Tibial nerve (tissue), 3 donors: Measurements from ENCODE around the gene ELP4.

ENCODE experiments used
- POLR2A ChIP-seq, 2 donors: fragments of 450-650 bp; IDR thresholded peaks; one replicate each; pipeline ENCODE4 v1.6.1; 2017; ENCODE audit warnings: antibody characterized with exemption in 2 of 2, mild to moderate bottlenecking in 2 of 2, moderate library complexity in 2 of 2
- TF ChIP-seq, protein P1 (sequence below), 5 experiments: fragments of 200-600 bp in 3 of 5; fragments of 450-650 bp in 2 of 5; sonication (generic) in 3 of 5; IDR thresholded peaks; one replicate each; pipeline ENCODE4 v1.5.1; 2016 to 2019; ENCODE audit warnings: antibody characterized with exemption in 5 of 5, mild to moderate bottlenecking in 3 of 5, moderate library complexity in 2 of 5

DNA sequence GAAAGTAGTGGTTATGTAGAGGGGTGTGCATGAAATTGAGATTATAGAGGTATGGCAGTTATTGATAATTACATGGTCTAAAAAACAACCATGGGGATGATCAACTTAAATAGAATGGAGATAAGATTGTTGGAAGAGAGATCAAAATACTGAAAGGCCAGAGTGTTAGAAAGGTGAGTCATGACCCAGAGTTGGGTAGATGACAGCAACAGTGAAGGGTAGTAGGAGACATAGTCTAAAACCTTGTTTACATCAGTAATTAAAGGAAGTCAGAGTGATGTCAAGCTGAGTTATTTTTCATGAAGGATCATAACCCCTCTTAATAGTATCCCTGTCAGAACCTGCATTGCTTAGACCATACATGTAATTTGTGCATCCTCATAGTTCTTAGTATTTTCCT, 110.9 kb downstream of the ELP4 start:
- TF ChIP-seq POLR2A (IDR thresholded peaks at IDR 0.05): no peak
- TF ChIP-seq, protein P1, sequence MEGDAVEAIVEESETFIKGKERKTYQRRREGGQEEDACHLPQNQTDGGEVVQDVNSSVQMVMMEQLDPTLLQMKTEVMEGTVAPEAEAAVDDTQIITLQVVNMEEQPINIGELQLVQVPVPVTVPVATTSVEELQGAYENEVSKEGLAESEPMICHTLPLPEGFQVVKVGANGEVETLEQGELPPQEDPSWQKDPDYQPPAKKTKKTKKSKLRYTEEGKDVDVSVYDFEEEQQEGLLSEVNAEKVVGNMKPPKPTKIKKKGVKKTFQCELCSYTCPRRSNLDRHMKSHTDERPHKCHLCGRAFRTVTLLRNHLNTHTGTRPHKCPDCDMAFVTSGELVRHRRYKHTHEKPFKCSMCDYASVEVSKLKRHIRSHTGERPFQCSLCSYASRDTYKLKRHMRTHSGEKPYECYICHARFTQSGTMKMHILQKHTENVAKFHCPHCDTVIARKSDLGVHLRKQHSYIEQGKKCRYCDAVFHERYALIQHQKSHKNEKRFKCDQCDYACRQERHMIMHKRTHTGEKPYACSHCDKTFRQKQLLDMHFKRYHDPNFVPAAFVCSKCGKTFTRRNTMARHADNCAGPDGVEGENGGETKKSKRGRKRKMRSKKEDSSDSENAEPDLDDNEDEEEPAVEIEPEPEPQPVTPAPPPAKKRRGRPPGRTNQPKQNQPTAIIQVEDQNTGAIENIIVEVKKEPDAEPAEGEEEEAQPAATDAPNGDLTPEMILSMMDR (IDR thresholded peaks at IDR 0.05): no peak
